Fibroblast of lung (primary cell): ENCODE measurements around the gene MIOS.

Experiments used
- CTCF ChIP-seq, 2 donors: IDR thresholded peaks in 1 of 2; conservative IDR thresholded peaks in 1 of 2; 1 replicate in 1 of 2; 2 replicates in 1 of 2; pipeline ENCODE4 v1.5.1; 2011 to 2012; ENCODE audit warnings: low read length in 2 of 2, control low read depth in 1 of 2, inconsistent platforms in 1 of 2, low read depth in 1 of 2, mild to moderate bottlenecking in 1 of 2
- EZH2 ChIP-seq: IDR thresholded peaks from 2 replicates; pipeline ENCODE4 v1.5.1; 2012; ENCODE audit warnings: low read length, control low read depth, mild to moderate bottlenecking; ENCODE audit errors: missing control alignments

- TF ChIP-seq CTCF (conservative IDR thresholded peaks at IDR 0.05 in 1 of 2, IDR thresholded peaks at IDR 0.05 in 1 of 2; ENCODE audit: low read depth in 1 of 2, low read length in 2 of 2) (no peak), EZH2 (no peak)
Measured at GRCh38 chr7:7522421-7522820, 44.3 kb upstream of the MIOS start.
